ENCODE results near the gene QTRT2. TPM values are rescaled to one million over a fixed set of nuclear protein-coding genes. Genes with fewer than 3 reads are reported as not detected.

QTRT2 gene
- total and polyA plus RNA-seq, 2 donors (not counting 1 experiment from before 2014, with no cell fraction given), result 8.8 to 13.5 TPM

DNA sequence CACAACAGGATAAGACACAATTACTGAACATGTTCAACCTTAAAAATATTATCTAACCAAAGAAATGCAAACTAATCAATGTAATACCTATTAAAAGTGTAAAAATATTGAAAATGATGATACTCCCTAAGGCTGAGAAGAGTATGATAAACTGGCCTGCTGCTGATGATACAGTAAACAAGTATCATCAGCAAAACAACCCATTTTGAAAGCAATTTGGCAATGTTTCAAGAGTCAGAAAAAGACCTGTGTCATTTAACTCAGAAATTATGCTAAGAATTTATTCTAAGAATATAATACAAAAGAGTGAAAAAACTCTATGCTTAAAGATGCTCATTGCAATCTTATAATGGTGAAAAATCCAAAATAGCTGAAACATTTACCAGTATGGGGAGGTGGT is 22.3 kb upstream of the QTRT2 start:
- Histone ChIP-seq H3K4me1 (ENCODE audit: control insufficient read depth, extremely low read depth, insufficient read depth, low read length) (no peaks in the 10 kb centered on the region), H3K9me3 (ENCODE audit: control insufficient read depth, insufficient read depth, low read depth, low read length) (no peaks in the 10 kb centered on the region), H2AFZ (ENCODE audit: low read length) (no peak overlapping the region), H3K27me3 (ENCODE audit: control insufficient read depth, insufficient read depth, low read length) (no peaks in the 10 kb centered on the region), H3K27ac (ENCODE audit: insufficient read depth, low read length) (no peak overlapping the region), H3K79me2 (ENCODE audit: control insufficient read depth, insufficient read depth, low read length) (no peaks in the 10 kb centered on the region), H4K20me1 (ENCODE audit: control insufficient read depth, extremely low read depth, insufficient read depth, low read length) (no peaks in the 10 kb centered on the region), H3K4me3 (replicated peaks in 1 of 4; ENCODE audit: control extremely low read depth in 1 of 4, insufficient read depth in 1 of 4, low read depth in 3 of 4, low read length in 4 of 4) (no peak overlapping the region), H3K4me2 (ENCODE audit: extremely low read depth, insufficient read depth, low read length) (no peak overlapping the region), H3K36me3 (ENCODE audit: control insufficient read depth, insufficient read depth, low read length) (no peaks in the 10 kb centered on the region), H3K9ac (ENCODE audit: insufficient read depth, low read length) (no peak overlapping the region)
- TF ChIP-seq, protein P1, sequence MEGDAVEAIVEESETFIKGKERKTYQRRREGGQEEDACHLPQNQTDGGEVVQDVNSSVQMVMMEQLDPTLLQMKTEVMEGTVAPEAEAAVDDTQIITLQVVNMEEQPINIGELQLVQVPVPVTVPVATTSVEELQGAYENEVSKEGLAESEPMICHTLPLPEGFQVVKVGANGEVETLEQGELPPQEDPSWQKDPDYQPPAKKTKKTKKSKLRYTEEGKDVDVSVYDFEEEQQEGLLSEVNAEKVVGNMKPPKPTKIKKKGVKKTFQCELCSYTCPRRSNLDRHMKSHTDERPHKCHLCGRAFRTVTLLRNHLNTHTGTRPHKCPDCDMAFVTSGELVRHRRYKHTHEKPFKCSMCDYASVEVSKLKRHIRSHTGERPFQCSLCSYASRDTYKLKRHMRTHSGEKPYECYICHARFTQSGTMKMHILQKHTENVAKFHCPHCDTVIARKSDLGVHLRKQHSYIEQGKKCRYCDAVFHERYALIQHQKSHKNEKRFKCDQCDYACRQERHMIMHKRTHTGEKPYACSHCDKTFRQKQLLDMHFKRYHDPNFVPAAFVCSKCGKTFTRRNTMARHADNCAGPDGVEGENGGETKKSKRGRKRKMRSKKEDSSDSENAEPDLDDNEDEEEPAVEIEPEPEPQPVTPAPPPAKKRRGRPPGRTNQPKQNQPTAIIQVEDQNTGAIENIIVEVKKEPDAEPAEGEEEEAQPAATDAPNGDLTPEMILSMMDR (conservative IDR thresholded peaks at IDR 0.05 in 1 of 2, IDR thresholded peaks at IDR 0.05 in 1 of 2; ENCODE audit: low read depth in 1 of 2, low read length in 2 of 2), result no peak
- no peak for TF ChIP-seq EZH2 (IDR thresholded peaks at IDR 0.05; ENCODE audit: low read length, missing control alignments)
- DNase-seq (ENCODE audit: low read depth in 2 of 2), result no peak

DNA sequence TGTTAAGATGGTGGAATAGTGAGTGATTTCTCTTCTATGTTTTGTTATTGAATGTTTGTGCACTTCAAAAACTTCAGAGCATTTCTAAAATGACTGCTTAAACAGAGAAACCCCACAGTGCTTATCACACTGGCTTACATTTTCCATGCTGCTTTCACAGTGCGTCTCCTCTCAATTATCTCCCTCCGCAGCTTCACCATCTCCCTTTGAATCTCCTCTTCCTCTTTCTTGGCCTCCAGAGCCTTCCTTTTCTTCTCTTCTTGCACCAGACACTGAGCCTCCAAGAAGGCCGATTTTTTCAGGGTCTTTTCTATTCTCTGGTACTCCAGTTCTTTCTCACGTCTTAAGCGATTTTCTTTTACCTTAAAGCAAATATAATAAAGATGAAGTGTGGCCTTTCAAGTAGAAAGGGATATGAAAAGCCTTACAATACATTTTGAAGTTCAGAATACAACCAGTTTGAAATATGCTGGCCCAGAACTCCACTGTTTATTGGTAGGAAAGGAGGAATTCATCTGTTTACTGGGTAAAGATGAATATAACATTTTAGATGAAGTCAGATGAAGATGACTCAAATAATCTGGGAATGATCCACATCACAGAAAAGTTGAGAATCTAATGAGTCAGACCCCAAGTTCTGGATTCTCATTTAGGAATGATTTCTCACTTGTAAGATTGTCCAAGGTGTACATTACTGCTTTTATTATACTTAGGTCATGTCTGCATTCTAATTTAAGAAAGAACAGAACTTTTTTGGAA is 21.6 kb upstream of the QTRT2 start:
- Histone ChIP-seq H2AFZ (ENCODE audit: low read length) (no peak overlapping the region), H3K79me2 (ENCODE audit: control insufficient read depth, insufficient read depth, low read length) (no peaks in the 10 kb centered on the region), H3K9ac (ENCODE audit: insufficient read depth, low read length) (no peak overlapping the region), H3K4me1 (ENCODE audit: control insufficient read depth, extremely low read depth, insufficient read depth, low read length) (no peaks in the 10 kb centered on the region), H3K27me3 (ENCODE audit: control insufficient read depth, insufficient read depth, low read length) (no peaks in the 10 kb centered on the region), H4K20me1 (ENCODE audit: control insufficient read depth, extremely low read depth, insufficient read depth, low read length) (no peaks in the 10 kb centered on the region), H3K27ac (ENCODE audit: insufficient read depth, low read length) (no peak overlapping the region), H3K9me3 (ENCODE audit: control insufficient read depth, insufficient read depth, low read depth, low read length) (no peaks in the 10 kb centered on the region), H3K36me3 (ENCODE audit: control insufficient read depth, insufficient read depth, low read length) (no peaks in the 10 kb centered on the region), H3K4me3 (replicated peaks in 1 of 4; ENCODE audit: control extremely low read depth in 1 of 4, insufficient read depth in 1 of 4, low read depth in 3 of 4, low read length in 4 of 4) (no peak overlapping the region), H3K4me2 (ENCODE audit: extremely low read depth, insufficient read depth, low read length) (no peak overlapping the region)
- DNase-seq (ENCODE audit: low read depth in 2 of 2), result peak in 1 of 2 donors; percentile 43
- TF ChIP-seq, protein P1 (conservative IDR thresholded peaks at IDR 0.05 in 1 of 2, IDR thresholded peaks at IDR 0.05 in 1 of 2; ENCODE audit: low read depth in 1 of 2, low read length in 2 of 2), result no peak
- no peak for TF ChIP-seq EZH2 (IDR thresholded peaks at IDR 0.05; ENCODE audit: low read length, missing control alignments)

DNA sequence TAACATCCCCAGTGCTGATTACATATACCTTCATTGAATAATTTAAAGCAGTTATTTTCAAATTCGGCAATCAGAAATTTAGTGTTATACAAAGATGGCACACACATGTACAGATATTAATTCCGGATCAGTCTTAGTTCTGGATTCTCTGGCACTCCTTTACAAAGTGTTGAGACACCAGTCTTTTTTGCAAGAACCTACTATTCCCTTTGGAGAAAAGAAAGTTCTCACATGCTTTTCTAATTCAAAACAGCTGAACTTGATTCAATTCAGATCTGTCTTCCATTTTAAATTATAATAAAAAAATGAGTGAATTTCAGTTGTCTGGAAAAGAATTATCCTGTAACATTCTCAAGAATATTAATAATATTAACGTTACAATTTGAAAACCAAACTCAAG is 20.6 kb upstream of the QTRT2 start:
- Histone ChIP-seq H4K20me1 (ENCODE audit: control insufficient read depth, extremely low read depth, insufficient read depth, low read length) (no peaks in the 10 kb centered on the region), H3K4me3 (replicated peaks in 1 of 4; ENCODE audit: control extremely low read depth in 1 of 4, insufficient read depth in 1 of 4, low read depth in 3 of 4, low read length in 4 of 4) (no peak overlapping the region), H3K4me1 (ENCODE audit: control insufficient read depth, extremely low read depth, insufficient read depth, low read length) (no peaks in the 10 kb centered on the region), H3K36me3 (ENCODE audit: control insufficient read depth, insufficient read depth, low read length) (no peaks in the 10 kb centered on the region), H3K9ac (ENCODE audit: insufficient read depth, low read length) (no peak overlapping the region), H2AFZ (ENCODE audit: low read length) (no peak overlapping the region), H3K27me3 (ENCODE audit: control insufficient read depth, insufficient read depth, low read length) (no peaks in the 10 kb centered on the region), H3K27ac (ENCODE audit: insufficient read depth, low read length) (no peak overlapping the region), H3K4me2 (ENCODE audit: extremely low read depth, insufficient read depth, low read length) (no peak overlapping the region), H3K9me3 (ENCODE audit: control insufficient read depth, insufficient read depth, low read depth, low read length) (no peaks in the 10 kb centered on the region), H3K79me2 (ENCODE audit: control insufficient read depth, insufficient read depth, low read length) (no peaks in the 10 kb centered on the region)
- TF ChIP-seq EZH2 (IDR thresholded peaks at IDR 0.05; ENCODE audit: low read length, missing control alignments), result no peak
- TF ChIP-seq, protein P1 (conservative IDR thresholded peaks at IDR 0.05 in 1 of 2, IDR thresholded peaks at IDR 0.05 in 1 of 2; ENCODE audit: low read depth in 1 of 2, low read length in 2 of 2), result no peak
- DNase-seq (ENCODE audit: low read depth in 2 of 2), result no peak
